MM.1S (cell line): Measurements from ENCODE around the gene TLE3.

Experiments used
- DNase-seq: peaks from one replicate; pipeline ENCODE4 v3.0.0-alpha.2; 2015
- H2AFZ ChIP-seq: fragments of 300-600 bp; sonication (generic); 2 replicates; pipeline ENCODE4 v1.6.0; 2016; ENCODE audit warnings: antibody characterized with exemption, low read length
- H3F3A ChIP-seq: fragments of 300-600 bp; sonication (generic); 2 replicates; pipeline ENCODE4 v1.6.1; 2016; ENCODE audit warnings: mild to moderate bottlenecking, antibody characterized with exemption, low read length, moderate library complexity, mixed read lengths; ENCODE audit not compliant: insufficient read depth
- H3K27ac ChIP-seq: fragments of 300-600 bp; sonication (generic); 2 replicates; pipeline ENCODE4 v1.5.1; 2016; ENCODE audit warnings: mild to moderate bottlenecking, low read length
- H3K27me3 ChIP-seq: fragments of 300-600 bp; sonication (generic); replicated peaks from 2 replicates; pipeline ENCODE4 v1.6.0; 2016; ENCODE audit warnings: low read length; ENCODE audit not compliant: insufficient read depth
- H3K36me3 ChIP-seq: fragments of 300-600 bp; sonication (generic); replicated peaks from 2 replicates; pipeline ENCODE4 v1.6.1; 2016; ENCODE audit warnings: mild to moderate bottlenecking, low read length, mixed read lengths; ENCODE audit not compliant: insufficient read depth
- H3K4me1 ChIP-seq: fragments of 300-600 bp; sonication (generic); 2 replicates; pipeline ENCODE4 v1.6.1; 2016; ENCODE audit warnings: low read length, mixed read lengths
- H3K4me2 ChIP-seq: fragments of 300-600 bp; sonication (generic); 2 replicates; pipeline ENCODE4 v1.6.0; 2016; ENCODE audit warnings: low read depth, low read length
- H3K4me3 ChIP-seq: fragments of 300-600 bp; sonication (generic); 2 replicates; pipeline ENCODE4 v1.5.1; 2016; ENCODE audit warnings: low read length, mixed read lengths
- H3K79me2 ChIP-seq: fragments of 300-600 bp; sonication (generic); 2 replicates; pipeline ENCODE4 v1.6.1; 2016; ENCODE audit warnings: mixed run types, low read length, mixed read lengths
- H3K9ac ChIP-seq: fragments of 300-600 bp; sonication (generic); 2 replicates; pipeline ENCODE4 v1.6.1; 2016; ENCODE audit warnings: low read length, mixed read lengths
- H3K9me2 ChIP-seq: fragments of 300-600 bp; sonication (generic); replicated peaks from 2 replicates; pipeline ENCODE4 v1.6.1; 2016; ENCODE audit warnings: mild to moderate bottlenecking, low read length, mixed read lengths; ENCODE audit not compliant: insufficient read depth
- H3K9me3 ChIP-seq: fragments of 300-600 bp; sonication (generic); replicated peaks from 2 replicates; pipeline ENCODE4 v1.6.1; 2016; ENCODE audit warnings: mild to moderate bottlenecking, low read length, mixed read lengths; ENCODE audit not compliant: insufficient read depth
- H4K20me1 ChIP-seq: fragments of 300-600 bp; sonication (generic); 2 replicates; pipeline ENCODE4 v1.6.1; 2016; ENCODE audit warnings: mild to moderate bottlenecking, low read length, moderate library complexity, mixed read lengths; ENCODE audit not compliant: insufficient read depth
- EZH2 ChIP-seq: fragments of 300-600 bp; sonication (generic); optimal IDR thresholded peaks from 2 replicates; pipeline ENCODE3; 2017; ENCODE audit warnings: low read depth, mild to moderate bottlenecking, antibody characterized with exemption, low read length, mixed read lengths
- EZH2phosphoT487 ChIP-seq: fragments of 300-600 bp; sonication (generic); IDR thresholded peaks from 2 replicates; pipeline ENCODE4 v1.6.1; 2018; ENCODE audit warnings: antibody characterized with exemption, low read length
- TF ChIP-seq, protein P1 (sequence below): fragments of 300-600 bp; sonication (generic); IDR thresholded peaks from 2 replicates; pipeline ENCODE4 v1.5.1; 2016; ENCODE audit warnings: antibody characterized with exemption, low read length, mixed read lengths

Gene TLE3

GRCh38 chr15:70029297-70029701, 68.4 kb downstream of the TLE3 start:
- no peaks in the 10 kb centered on the region for H4K20me1 ChIP-seq
- TF ChIP-seq, protein P1, sequence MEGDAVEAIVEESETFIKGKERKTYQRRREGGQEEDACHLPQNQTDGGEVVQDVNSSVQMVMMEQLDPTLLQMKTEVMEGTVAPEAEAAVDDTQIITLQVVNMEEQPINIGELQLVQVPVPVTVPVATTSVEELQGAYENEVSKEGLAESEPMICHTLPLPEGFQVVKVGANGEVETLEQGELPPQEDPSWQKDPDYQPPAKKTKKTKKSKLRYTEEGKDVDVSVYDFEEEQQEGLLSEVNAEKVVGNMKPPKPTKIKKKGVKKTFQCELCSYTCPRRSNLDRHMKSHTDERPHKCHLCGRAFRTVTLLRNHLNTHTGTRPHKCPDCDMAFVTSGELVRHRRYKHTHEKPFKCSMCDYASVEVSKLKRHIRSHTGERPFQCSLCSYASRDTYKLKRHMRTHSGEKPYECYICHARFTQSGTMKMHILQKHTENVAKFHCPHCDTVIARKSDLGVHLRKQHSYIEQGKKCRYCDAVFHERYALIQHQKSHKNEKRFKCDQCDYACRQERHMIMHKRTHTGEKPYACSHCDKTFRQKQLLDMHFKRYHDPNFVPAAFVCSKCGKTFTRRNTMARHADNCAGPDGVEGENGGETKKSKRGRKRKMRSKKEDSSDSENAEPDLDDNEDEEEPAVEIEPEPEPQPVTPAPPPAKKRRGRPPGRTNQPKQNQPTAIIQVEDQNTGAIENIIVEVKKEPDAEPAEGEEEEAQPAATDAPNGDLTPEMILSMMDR = no peak
- TF ChIP-seq EZH2phosphoT487 (no peak), EZH2 (no peak)
- no peaks in the 10 kb centered on the region for H3F3A ChIP-seq
- H3K9me2 ChIP-seq = no peaks in the 10 kb centered on the region
- no peak overlapping the region for H3K4me2 ChIP-seq
- peaks cover 15% of the 10 kb centered on the region for H3K4me1 ChIP-seq
- H3K9ac ChIP-seq = no peak overlapping the region
- no peak for DNase-seq
- no peak overlapping the region for H2AFZ ChIP-seq
- no peak overlapping the region for H3K27ac ChIP-seq
- H3K4me3 ChIP-seq = no peak overlapping the region
- no peaks in the 10 kb centered on the region for H3K36me3 ChIP-seq
- H3K79me2 ChIP-seq = no peaks in the 10 kb centered on the region
- no peaks in the 10 kb centered on the region for H3K27me3 ChIP-seq
- no peaks in the 10 kb centered on the region for H3K9me3 ChIP-seq

GRCh38 chr15:70027518-70027917, 70.2 kb downstream of the TLE3 start:
- Histone ChIP-seq H3K4me1 (peaks cover 28% of the 10 kb centered on the region), H3K79me2 (no peaks in the 10 kb centered on the region), H3K27me3 (no peaks in the 10 kb centered on the region), H4K20me1 (no peaks in the 10 kb centered on the region), H2AFZ (no peak overlapping the region), H3K27ac (no peak overlapping the region), H3F3A (no peaks in the 10 kb centered on the region), H3K4me2 (no peak overlapping the region), H3K36me3 (no peaks in the 10 kb centered on the region), H3K9me2 (no peaks in the 10 kb centered on the region), H3K9me3 (no peaks in the 10 kb centered on the region), H3K9ac (no peak overlapping the region), H3K4me3 (no peak overlapping the region)
- no peak for DNase-seq
- no peak for TF ChIP-seq EZH2phosphoT487
- TF ChIP-seq, protein P1 = no peak
- no peak for TF ChIP-seq EZH2

DNA sequence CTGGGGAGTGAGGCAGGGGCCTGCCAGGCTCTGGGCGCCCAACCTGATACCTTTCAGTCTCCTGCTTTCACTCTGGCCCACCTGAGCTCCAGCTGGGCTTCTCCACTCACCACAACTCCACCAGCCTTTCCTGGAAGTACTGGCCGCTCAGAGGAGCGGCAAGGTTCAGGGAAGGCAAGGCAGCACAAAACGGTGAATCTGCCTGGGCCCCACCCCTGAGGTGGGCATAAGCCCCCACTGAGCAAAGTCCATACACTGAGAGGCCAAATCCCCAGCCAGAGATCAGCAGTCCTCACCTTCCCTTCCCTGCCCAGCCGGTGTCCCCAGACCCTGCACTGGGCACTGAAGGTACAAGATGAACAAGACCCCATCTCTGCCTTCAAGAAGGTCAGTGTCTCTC, 70.7 kb downstream of the TLE3 start:
- Histone ChIP-seq H4K20me1 (no peaks in the 10 kb centered on the region), H3K4me3 (no peak overlapping the region), H2AFZ (no peak overlapping the region), H3K9me2 (no peaks in the 10 kb centered on the region), H3F3A (no peaks in the 10 kb centered on the region), H3K9me3 (no peaks in the 10 kb centered on the region), H3K4me1 (peaks cover 29% of the 10 kb centered on the region), H3K9ac (no peak overlapping the region), H3K27ac (no peak overlapping the region), H3K36me3 (no peaks in the 10 kb centered on the region), H3K4me2 (no peak overlapping the region), H3K79me2 (no peaks in the 10 kb centered on the region), H3K27me3 (no peaks in the 10 kb centered on the region)
- no peak for DNase-seq
- TF ChIP-seq EZH2phosphoT487 = no peak
- TF ChIP-seq, protein P1 = no peak
- TF ChIP-seq EZH2 = no peak
